ENCODE data around the gene IGF2. TPM values are rescaled to one million over a fixed set of nuclear protein-coding genes. Genes with fewer than 3 reads are reported as not detected.

The IGF2 gene
- total and polyA plus RNA-seq, 2 donors (not counting 3 experiments of a cell fraction or from before 2014, with no cell fraction given), result 5.7 to 21.0 TPM

GRCh38 chr11:2097998-2098690 lies 41.0 kb downstream of the IGF2 start:
- no peak for DNase-seq (ENCODE audit: low read depth, low spot score)
- H2AFZ ChIP-seq (ENCODE audit: low read depth, low read length), result peak overlapping the region; percentile 92
- H3K9ac ChIP-seq (replicated peaks; ENCODE audit: extremely low read depth, insufficient read depth, low read length), result no peak overlapping the region
- no peaks in the 10 kb centered on the region for H3K9me3 ChIP-seq (replicated peaks; ENCODE audit: control insufficient read depth, insufficient read depth, low read length)
- H3K27ac ChIP-seq (ENCODE audit: insufficient read depth, low read depth, low read length), result peak overlapping the region; percentile 82
- FAIRE-seq, result no peak
- H3K4me3 ChIP-seq (replicated peaks in 1 of 3; ENCODE audit: insufficient read depth in 1 of 3, low read depth in 1 of 3, low read length in 3 of 3), result no peak overlapping the region
- H3K4me2 ChIP-seq (ENCODE audit: insufficient read depth, low read length), result no peak overlapping the region
- no TSS peak for BruUV-seq (replicated peaks)
- intact Hi-C loops (cut with micrococcal nuclease), result loop anchor here (1.0 kb wide), 2 partner anchors 11 to 21 kb away; no protein-coding TSS in a partner anchor
- no peaks in the 10 kb centered on the region for H3K79me2 ChIP-seq (ENCODE audit: control insufficient read depth, insufficient read depth, low read length)
- POLR2A ChIA-PET, result no interaction called here
- dilution Hi-C loops (cut with MboI; ENCODE audit: extremely low pct_ligation_motif_present, low sequenced_read_pairs), result no loop called here
- H3K36me3 ChIP-seq (ENCODE audit: control insufficient read depth in 2 of 2, extremely low read depth in 1 of 2, insufficient read depth in 2 of 2, low read length in 2 of 2), result no peaks in the 10 kb centered on the region
- no peaks in the 10 kb centered on the region for H3K27me3 ChIP-seq (ENCODE audit: control insufficient read depth in 2 of 2, insufficient read depth in 2 of 2, low read length in 2 of 2)
- CTCF ChIA-PET, result interaction anchor here (0.8 to 2.9 kb wide), 4 partner anchors 11 to 216 kb away, joined by 3 to 21 read pairs (median 6); no protein-coding TSS in a partner anchor
- H3K9me1 ChIP-seq (replicated peaks; ENCODE audit: control insufficient read depth, extremely low read depth, insufficient read depth, low read length), result no peaks in the 10 kb centered on the region
- peaks cover 35% of the 10 kb centered on the region for H3K4me1 ChIP-seq (ENCODE audit: control insufficient read depth, extremely low read depth, insufficient read depth, low read length)
- no peaks in the 10 kb centered on the region for H4K20me1 ChIP-seq (replicated peaks; ENCODE audit: control insufficient read depth, extremely low read depth, insufficient read depth, low read length)
- TF ChIP-seq MYC (IDR thresholded peaks at IDR 0.05; ENCODE audit: low read depth, low read length) (no peak), FOS (IDR thresholded peaks at IDR 0.05; ENCODE audit: borderline replicate concordance, insufficient read depth, low read length) (no peak), POLR2AphosphoS5 (IDR thresholded peaks at IDR 0.05; ENCODE audit: insufficient read depth, low read depth, low read length) (no peak)

DNA sequence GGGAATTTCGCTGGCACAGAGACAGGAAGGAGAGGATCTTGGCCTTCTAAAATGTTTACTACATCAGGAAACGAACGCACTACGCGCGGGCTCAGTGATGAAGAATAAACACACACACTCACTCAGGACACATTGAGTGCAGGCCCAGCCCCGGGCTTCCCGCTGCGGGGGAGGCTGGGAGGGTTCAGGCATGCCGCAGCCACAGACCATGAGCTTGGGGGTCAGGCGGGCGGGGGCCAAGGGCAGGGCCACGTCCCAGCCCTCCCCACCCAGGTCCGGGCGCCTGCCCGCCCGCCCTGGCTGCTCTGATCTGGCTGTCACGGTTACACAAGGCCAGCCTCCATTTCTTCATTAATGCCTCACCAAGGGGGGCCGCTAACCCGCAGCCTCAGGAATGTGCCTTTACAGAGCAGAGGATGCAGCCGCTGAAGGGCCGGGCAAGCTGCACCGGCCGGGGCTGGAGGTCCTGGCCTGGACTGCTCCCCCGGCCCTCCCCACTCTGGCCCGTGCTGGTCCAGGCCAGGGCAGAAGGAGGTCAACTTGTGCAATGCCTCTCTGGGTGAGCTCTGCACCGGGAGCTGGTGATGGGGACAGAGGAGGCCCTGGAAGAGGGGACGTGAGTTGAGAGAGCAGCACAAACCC lies 41.7 kb downstream of the IGF2 start:
- H3K4me3 ChIP-seq (replicated peaks in 1 of 3; ENCODE audit: insufficient read depth in 1 of 3, low read depth in 1 of 3, low read length in 3 of 3), result no peak overlapping the region
- DNase-seq (ENCODE audit: low read depth, low spot score) (peak; percentile 86), FAIRE-seq (peak; percentile 84)
- no peak overlapping the region for H3K4me2 ChIP-seq (ENCODE audit: insufficient read depth, low read length)
- no peaks in the 10 kb centered on the region for H4K20me1 ChIP-seq (replicated peaks; ENCODE audit: control insufficient read depth, extremely low read depth, insufficient read depth, low read length)
- ChIA-PET CTCF (interaction anchor here (0.8 to 2.9 kb wide), 7 partner anchors 12 to 215 kb away, joined by 3 to 21 read pairs (median 4); no protein-coding TSS in a partner anchor), POLR2A (interaction anchor here (0.8 kb wide), 1 partner anchor 25 kb away, joined by 4 read pairs; no protein-coding TSS in a partner anchor)
- intact Hi-C loops (cut with micrococcal nuclease) (loop anchor here (1.0 kb wide), 2 partner anchors 12 to 20 kb away; no protein-coding TSS in a partner anchor), dilution Hi-C loops (cut with MboI; ENCODE audit: extremely low pct_ligation_motif_present, low sequenced_read_pairs) (no loop called here)
- no TSS peak for BruUV-seq (replicated peaks)
- no peaks in the 10 kb centered on the region for H3K9me3 ChIP-seq (replicated peaks; ENCODE audit: control insufficient read depth, insufficient read depth, low read length)
- TF ChIP-seq POLR2AphosphoS5 (IDR thresholded peaks at IDR 0.05; ENCODE audit: insufficient read depth, low read depth, low read length) (peak; percentile 16), FOS (IDR thresholded peaks at IDR 0.05; ENCODE audit: borderline replicate concordance, insufficient read depth, low read length) (no peak)
- no peaks in the 10 kb centered on the region for H3K27me3 ChIP-seq (ENCODE audit: control insufficient read depth in 2 of 2, insufficient read depth in 2 of 2, low read length in 2 of 2)
- H3K9ac ChIP-seq (replicated peaks; ENCODE audit: extremely low read depth, insufficient read depth, low read length), result peak overlapping the region; percentile 73
- peak overlapping the region; percentile 92 for H2AFZ ChIP-seq (ENCODE audit: low read depth, low read length)
- H3K9me1 ChIP-seq (replicated peaks; ENCODE audit: control insufficient read depth, extremely low read depth, insufficient read depth, low read length), result no peaks in the 10 kb centered on the region
- peak overlapping the region; percentile 82 for H3K27ac ChIP-seq (ENCODE audit: insufficient read depth, low read depth, low read length)
- no peaks in the 10 kb centered on the region for H3K79me2 ChIP-seq (ENCODE audit: control insufficient read depth, insufficient read depth, low read length)
- H3K4me1 ChIP-seq (ENCODE audit: control insufficient read depth, extremely low read depth, insufficient read depth, low read length), result peaks cover 29% of the 10 kb centered on the region
- no peaks in the 10 kb centered on the region for H3K36me3 ChIP-seq (ENCODE audit: control insufficient read depth in 2 of 2, extremely low read depth in 1 of 2, insufficient read depth in 2 of 2, low read length in 2 of 2)
